ENCODE measurements around the gene MYPOP. TPM values are rescaled to one million over a fixed set of nuclear protein-coding genes. Genes with fewer than 3 reads are reported as not detected.

Gene MYPOP
- total and polyA plus RNA-seq, 2 of the 13 experiments (the other 11 are each of a cell fraction or from before 2014, with no cell fraction given), result 2.3 to 2.7 TPM

- TF ChIP-seq CREB3 (CRISPR knock-in tag; IDR thresholded peaks at IDR 0.05) (no peak), NFYC (CRISPR knock-in tag; IDR thresholded peaks at IDR 0.05) (peak; percentile 16; the same call in 1 of the 2 replicates), PHB2 (IDR thresholded peaks at IDR 0.05; ENCODE audit: partially characterized antibody) (no peak), ZNF563 (CRISPR knock-in tag; IDR thresholded peaks at IDR 0.05) (peak; percentile 23; the same call in 1 of the 2 replicates), GATAD1 (CRISPR knock-in tag; IDR thresholded peaks at IDR 0.05) (peak; percentile 44; the same call in 1 of the 2 replicates), GATAD2A (CRISPR knock-in tag; IDR thresholded peaks at IDR 0.05) (peak; percentile 79), ZNF746 (CRISPR knock-in tag; IDR thresholded peaks at IDR 0.05) (peak; percentile 82), ZMYM3 (CRISPR knock-in tag; IDR thresholded peaks at IDR 0.05) (no peak), KAT7 (CRISPR knock-in tag; IDR thresholded peaks at IDR 0.05; ENCODE audit: borderline replicate concordance) (no peak), REPIN1 (CRISPR knock-in tag; IDR thresholded peaks at IDR 0.05; ENCODE audit: borderline replicate concordance, low read depth) (0 out of 2 replicates have a peak, but pooled peaks have one; percentile 65), NFRKB (IDR thresholded peaks at IDR 0.05) (no peak), REST (IDR thresholded peaks at IDR 0.05; ENCODE audit: borderline replicate concordance in 1 of 2, low read depth in 1 of 2, low read length in 2 of 2) (no peak), ZNF329 (CRISPR knock-in tag; IDR thresholded peaks at IDR 0.05; ENCODE audit: low read depth) (no peak), PCBP2 (optimal IDR thresholded peaks at IDR 0.05; ENCODE audit: low read depth, low read length, poor library complexity, severe bottlenecking) (peak; percentile 74), RBAK (CRISPR knock-in tag; IDR thresholded peaks at IDR 0.05) (no peak), ZNF780A (CRISPR knock-in tag; IDR thresholded peaks at IDR 0.05) (0 out of 2 replicates have a peak, but pooled peaks have one; percentile 61), ZNF354B (CRISPR knock-in tag; IDR thresholded peaks at IDR 0.05) (no peak), ZNF264 (CRISPR knock-in tag; IDR thresholded peaks at IDR 0.05) (0 out of 2 replicates have a peak, but pooled peaks have one; percentile 45)
- TF ChIP-seq, protein P1, sequence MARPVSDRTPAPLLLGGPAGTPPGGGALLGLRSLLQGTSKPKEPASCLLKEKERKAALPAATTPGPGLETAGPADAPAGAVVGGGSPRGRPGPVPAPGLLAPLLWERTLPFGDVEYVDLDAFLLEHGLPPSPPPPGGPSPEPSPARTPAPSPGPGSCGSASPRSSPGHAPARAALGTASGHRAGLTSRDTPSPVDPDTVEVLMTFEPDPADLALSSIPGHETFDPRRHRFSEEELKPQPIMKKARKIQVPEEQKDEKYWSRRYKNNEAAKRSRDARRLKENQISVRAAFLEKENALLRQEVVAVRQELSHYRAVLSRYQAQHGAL (CRISPR knock-in tag; IDR thresholded peaks at IDR 0.05; ENCODE audit: not compliant biosample characterization), result no peak
- TF ChIP-seq, protein P2, sequence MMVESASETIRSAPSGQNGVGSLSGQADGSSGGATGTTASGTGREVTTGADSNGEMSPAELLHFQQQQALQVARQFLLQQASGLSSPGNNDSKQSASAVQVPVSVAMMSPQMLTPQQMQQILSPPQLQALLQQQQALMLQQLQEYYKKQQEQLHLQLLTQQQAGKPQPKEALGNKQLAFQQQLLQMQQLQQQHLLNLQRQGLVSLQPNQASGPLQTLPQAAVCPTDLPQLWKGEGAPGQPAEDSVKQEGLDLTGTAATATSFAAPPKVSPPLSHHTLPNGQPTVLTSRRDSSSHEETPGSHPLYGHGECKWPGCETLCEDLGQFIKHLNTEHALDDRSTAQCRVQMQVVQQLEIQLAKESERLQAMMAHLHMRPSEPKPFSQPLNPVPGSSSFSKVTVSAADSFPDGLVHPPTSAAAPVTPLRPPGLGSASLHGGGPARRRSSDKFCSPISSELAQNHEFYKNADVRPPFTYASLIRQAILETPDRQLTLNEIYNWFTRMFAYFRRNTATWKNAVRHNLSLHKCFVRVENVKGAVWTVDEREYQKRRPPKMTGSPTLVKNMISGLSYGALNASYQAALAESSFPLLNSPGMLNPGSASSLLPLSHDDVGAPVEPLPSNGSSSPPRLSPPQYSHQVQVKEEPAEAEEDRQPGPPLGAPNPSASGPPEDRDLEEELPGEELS (CRISPR knock-in tag; IDR thresholded peaks at IDR 0.05), result peak; percentile 89
- TF ChIP-seq, protein P3, sequence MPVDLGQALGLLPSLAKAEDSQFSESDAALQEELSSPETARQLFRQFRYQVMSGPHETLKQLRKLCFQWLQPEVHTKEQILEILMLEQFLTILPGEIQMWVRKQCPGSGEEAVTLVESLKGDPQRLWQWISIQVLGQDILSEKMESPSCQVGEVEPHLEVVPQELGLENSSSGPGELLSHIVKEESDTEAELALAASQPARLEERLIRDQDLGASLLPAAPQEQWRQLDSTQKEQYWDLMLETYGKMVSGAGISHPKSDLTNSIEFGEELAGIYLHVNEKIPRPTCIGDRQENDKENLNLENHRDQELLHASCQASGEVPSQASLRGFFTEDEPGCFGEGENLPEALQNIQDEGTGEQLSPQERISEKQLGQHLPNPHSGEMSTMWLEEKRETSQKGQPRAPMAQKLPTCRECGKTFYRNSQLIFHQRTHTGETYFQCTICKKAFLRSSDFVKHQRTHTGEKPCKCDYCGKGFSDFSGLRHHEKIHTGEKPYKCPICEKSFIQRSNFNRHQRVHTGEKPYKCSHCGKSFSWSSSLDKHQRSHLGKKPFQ (CRISPR knock-in tag; IDR thresholded peaks at IDR 0.05; ENCODE audit: insufficient replicate concordance), result peak; percentile 23
These were observed 20.4 kb downstream of the MYPOP start (continued) for GRCh38 chr19:45881909-45882528.
